GM21447 (cell line): ENCODE measurements around the gene PDILT.

Source experiments
- ATAC-seq: cut with Tn5 transposase; IDR thresholded peaks from one replicate; pipeline ENCODE4 v1.9.1; 2021; ENCODE audit not compliant: unreplicated experiment

The PDILT gene

DNA sequence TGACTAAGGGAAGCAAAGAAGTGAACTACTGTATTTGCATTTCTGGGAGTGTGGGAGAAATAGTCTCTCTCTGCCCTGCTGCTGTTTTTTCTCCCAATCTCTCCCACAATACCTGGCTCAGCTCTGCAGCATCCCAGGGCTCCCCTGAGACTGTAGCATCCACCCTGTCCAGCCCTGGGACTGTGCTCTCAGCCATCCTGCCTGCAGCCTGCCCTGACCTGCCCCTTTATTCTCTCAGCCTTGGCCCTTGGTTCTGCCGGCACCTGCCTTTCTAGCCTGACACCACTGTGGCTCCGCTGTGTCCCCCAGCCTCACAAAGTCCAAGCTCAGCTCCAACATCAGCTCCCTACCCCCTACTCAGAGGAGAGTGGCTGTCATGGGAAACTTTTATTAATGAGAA, 1.9 kb downstream of the PDILT start:
- no peak for ATAC-seq

DNA sequence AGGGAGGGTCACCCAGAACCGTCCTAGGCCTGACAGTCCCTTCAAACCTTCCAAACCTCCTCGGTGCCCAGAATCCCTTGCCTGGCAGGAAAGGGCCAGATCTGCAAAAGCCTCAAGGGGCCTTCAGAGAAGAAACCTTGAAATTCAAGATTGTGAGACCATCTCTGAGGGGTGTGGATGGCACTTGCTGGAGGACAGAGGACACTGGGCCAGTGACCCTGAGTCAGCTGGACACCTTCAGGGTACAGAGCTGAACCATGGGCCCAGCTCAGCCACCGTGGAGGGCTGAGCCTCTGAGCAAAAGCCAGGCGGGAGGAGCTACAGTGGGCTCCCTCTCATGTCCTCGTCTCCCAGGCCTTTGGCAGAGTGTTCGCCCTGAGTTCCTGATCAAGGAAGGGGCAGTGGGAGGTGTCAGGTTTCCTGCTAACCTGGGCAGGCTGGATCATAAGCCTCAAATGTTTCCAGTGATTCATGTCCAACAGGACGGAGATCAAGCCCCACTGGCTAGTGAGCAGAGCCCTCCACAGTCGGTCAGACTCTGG, 3.0 kb downstream of the PDILT start:
- no peak for ATAC-seq

- ATAC-seq: no peak
Measured at GRCh38 chr16:20401066-20401465, 3.5 kb downstream of the PDILT start.

DNA sequence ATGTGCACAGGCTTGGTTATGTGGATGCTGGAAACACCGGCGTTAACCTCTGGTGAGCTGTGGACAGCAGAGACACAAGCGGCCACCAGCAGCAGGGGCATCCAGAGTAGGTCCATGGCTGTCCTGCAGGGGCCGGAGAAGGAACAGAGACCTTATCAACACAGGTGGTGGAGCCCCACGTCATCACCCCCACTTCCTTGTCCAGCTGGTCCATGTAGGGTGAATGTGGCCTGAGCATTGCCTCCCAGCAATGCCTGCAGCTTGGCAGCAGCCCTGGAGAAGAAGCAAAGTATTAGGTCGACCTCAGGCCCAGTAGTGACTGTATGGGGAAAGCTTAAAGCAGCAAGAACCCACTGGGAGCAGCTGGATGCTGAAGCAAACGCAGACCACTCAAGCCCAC, 5.4 kb downstream of the PDILT start:
- no peak for ATAC-seq

- no peak for ATAC-seq
Measured at GRCh38 chr16:20398603-20399002, 5.9 kb downstream of the PDILT start.

DNA sequence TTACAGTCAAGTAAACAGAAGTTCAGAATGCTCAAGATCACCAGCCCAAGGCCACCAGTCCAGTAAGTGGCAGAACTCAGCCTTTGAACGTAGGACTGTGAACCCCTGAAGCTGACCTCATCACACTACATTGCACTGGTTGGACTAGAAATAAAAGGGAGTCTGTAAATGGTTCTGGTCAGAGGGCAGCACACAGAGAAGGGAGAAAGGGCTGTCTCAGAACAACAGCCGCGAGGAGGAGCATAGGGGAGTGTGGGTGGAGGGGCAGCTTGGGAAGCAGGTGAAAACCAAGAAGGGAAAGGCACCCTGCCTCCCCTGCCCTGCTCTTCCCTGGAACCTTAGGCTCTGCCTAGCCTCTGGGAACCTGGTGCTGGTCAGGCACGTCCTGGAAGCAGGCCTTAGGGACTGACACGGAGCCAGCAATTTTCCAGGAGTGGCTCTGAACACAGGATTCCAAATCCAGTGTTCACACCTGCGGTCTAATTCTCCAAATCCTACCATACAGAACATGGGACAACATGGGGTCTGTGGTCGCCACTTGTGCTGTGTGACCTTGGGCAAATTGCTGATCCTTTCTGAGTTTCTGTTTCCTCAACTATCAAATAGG, 7.0 kb downstream of the PDILT start:
- ATAC-seq: no peak

DNA sequence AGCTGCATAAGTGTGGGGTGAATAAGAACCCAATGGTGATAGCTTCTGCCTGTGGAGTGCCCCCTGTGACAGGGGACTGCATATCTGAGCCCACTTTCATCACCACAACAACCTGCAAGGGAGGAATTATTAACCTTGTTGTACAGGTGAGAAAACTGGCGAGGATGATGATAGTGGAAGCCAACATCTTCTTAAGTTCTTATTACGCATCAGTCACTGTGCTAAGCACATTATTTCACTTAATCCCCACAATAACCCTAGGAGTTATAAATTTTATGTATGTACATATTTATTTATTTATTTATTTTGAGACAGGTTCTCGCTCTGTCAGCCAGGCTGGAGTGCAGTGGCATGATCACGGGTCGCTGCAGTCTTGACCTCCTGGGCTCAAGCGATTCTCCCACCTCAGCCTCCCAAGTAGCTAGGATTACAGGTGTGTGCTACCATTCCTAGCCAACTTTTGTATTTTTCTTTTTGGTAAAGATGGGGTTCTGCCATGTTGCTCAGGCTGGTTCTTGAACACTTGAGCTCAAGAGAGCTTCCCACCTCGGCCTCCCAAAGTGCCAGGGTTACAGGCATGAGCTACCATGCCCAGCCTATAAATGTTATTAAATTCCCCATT, 7.6 kb downstream of the PDILT start:
- no peak for ATAC-seq

DNA sequence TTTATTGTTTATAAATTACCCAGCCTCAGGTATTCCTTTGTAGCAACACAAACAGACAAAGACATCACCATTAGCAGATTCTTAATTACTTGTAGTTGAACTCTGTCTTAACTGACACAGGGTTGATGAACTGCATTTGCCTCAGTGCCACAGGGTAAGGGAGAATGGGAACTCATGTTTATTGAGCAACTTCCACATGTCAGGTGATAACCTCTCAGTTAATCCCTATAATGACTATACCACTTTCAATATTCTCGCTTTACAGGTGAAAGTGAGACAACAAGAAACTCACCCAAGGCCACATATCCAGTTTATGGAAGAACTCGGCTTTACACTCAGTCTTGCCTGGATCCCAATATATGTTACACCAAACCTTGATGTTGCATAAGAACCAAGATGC, 8.6 kb downstream of the PDILT start:
- ATAC-seq: no peak

DNA sequence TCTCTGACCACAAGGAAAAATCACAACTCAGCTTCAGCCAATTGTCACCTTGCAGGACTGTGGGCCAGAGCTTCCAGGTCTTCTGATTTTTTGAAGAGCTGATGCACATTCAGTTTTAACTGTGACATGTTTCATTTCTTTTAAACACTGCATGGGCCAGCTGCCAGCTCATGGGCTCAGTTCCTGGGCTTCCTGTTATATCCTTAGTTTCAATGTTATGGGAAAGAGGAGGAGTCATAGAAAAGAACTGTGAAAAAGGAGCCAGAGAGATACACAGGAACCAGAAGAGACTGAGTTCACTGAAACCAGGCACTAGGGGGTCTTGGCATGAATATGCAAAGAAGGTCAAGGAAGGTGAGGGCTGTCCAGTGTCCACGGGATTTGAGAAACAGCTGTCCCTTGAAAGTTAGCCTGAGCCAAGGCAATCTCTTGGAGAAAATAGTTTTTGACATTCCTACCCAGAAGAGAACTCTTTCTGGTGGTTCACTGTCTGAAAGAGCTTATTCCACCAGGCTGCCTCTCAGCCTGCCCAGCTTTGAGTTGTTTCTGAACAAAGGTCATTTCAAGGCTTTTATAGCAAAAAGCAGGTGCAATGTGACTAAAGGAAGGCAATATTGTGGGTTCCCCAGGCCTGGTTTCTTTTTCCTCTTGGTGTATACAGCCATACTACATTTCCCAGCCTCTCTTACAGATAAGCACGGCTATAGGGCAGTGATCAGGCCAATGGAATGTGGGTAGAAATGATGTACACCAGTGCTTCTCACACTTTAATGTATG, 10.5 kb downstream of the PDILT start:
- ATAC-seq: no peak

GRCh38 chr16:20391045-20391444, 13.5 kb downstream of the PDILT start:
- no peak for ATAC-seq

GRCh38 chr16:20388854-20389253, 15.7 kb downstream of the PDILT start:
- no peak for ATAC-seq

DNA sequence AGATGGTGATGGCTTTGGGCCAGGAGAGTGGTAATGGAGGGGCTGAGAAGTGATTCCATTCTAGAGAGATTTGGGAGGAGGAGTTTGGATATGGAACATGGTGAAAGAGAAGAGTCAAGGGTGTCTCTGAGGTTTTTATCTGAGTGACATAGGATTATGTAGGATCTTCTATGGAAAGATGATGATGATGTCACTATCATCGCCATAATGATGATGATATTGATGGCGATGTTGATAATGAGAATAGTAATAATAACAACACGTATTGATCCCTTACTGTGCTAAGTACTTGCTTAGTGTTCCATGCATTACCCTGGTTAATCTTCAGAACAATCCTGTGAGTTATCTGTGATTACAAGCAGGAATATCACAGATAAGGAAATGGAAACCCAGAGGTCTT, 16.6 kb downstream of the PDILT start:
- ATAC-seq: no peak

- ATAC-seq: no peak
Measured at GRCh38 chr16:20385844-20386832, 18.4 kb downstream of the PDILT start.

DNA sequence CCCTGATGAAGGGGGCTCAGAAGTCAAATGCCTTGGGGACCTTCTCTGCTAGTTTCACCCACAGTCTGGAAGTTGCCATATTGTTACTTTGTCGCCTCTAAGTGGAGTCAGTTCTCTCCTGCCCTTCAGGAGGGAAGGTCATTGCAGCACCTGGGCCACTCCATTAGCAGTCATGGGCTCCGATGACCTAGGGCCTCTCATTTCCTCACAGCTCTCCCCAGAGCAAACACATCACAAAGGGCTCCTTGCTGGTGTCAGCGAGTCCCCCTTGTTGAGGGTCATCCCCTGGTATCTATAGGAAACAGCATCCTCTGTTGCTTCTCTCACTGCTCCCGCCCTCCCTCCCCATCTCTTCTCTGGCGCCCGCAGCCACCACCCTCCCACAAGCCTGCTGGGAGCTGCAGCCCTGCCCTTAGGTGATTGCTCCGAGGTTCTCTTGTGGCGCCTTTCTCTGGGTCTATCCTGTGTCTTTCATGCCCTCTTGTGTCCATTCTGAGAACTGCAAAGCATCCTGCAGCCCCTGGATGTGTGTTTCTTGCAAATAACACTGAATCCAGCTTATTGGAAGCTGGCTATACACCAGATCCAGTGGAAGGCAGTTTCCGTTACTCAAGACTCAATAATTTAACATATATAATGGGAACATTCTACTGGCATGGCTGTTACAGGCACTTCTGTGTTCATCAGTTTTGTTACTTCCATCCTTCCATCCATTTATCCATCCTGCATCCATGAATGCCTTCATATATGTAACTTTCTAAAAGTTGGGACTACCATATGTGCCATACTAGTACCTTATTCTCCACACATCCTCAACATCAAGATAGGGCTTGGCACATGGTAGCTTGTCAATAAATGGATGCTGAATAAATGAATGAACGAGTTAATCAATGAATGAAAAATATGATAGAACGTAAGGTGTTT, 21.2 kb downstream of the PDILT start:
- ATAC-seq: no peak

DNA sequence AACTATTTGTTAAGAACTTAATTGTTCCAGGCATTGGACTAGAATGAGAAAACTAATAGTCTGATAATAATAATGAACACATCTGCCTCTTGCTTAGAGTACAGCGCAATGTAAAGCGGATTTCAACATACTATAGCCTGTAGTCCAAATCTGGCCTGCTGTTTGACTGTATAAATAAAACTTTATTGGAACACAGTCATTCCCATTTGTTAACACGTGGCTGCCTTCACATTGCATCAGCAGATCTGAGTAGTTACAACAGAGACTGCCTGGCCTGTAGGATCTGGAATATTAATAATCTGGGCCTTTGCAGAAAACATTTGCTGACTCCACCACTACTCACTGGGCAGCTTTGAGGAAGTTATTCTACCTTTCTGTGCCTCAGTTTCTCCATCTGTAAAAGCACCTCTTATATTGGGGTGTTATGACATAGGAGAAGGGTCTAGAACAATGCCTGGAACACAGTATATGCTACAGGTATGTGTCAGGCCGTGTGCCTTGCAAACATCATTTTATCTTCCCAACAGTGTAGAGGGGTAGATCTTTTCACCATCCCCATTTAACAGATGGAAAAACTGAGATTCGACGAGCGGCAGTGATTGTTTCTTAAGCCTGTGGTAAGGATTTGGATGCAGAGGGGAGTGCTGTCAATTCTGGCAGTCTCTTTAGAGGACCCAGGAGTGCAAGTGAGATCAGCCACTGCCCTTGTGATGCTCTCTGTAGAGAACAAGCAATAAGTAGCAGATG, 22.2 kb downstream of the PDILT start:
- ATAC-seq: no peak

DNA sequence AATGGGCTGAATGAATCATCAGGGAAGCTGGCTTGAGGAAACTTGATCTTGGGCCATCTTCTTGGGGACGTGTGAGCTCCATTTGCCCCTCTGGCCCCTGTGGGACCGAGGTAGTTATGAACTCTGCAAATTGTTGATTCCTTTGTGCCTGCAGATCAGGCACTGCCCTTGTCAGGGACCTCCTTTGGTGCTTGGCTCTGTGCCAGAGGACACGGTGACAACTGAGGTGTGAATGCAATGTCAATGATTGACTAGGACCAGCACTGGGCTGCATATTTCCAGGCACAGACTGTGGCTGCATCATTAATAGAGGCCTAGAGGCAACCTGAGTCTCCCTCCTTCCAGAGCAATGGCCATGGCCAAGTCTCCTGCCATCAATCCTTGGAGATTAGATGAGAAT, 23.8 kb downstream of the PDILT start:
- no peak for ATAC-seq

DNA sequence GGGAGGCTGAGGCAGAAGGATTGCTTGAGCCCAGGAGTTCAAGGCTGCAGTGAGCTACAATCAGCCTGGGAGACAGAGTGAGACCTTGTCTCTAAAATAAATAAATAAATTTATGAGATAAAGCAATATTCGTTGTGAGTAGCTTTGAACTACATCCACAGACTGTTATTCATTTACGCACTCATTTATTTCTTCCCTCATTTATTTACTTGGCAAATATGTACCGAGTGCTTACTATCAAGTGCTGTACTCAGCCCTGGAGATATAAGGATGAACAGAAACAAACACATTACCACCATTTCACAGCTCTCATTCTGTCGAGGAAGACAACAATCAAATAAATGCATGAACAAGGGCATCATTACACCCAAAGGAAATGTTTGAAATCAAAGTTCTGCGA, 27.4 kb downstream of the PDILT start:
- ATAC-seq: no peak

DNA sequence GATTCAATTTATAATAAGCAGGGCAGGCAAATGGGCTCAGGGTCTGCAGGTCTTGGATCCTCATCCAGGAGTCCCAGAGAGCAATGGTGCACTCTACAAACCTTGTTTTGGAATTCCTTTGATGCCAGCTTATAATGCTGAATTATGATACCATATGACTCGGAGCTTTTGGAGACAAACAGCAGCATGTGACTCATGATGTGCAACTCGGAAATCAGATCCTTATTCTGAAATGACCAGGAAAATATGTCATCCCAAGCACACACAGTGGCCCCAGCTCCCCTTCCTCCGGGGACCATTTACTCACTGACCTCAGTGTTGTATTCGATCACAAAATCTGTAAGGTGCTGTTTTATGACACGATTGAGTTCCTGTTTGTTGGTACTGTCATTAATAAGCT, 31.8 kb downstream of the PDILT start:
- no peak for ATAC-seq

DNA sequence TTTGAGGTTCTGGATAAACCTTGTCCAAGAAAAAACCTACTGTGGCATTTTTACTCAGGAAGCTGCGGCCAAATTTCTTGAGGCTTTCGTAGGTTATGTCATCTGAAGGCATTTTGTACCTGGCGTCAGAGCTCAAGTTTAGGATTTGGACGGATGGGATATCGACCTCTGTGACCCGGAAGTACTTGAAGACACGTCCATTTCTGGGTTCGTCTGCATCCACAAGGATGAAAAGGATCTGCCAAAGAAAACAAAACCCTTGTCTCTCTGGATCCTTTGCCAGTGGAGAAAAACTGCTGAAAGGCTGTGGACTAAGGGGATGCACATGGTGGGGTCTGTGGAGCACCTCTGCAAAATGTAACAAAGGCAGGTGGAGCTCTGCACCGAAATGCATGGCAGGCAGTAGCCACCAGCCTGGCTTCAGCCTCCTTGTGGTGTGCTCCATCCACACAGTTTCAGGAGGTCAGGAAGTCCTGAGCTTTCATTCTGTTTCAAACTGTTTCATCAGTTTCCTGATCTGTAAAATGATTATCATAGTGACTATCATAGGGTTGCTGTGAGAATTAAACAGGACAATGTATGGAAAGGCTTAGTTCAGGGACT, 35.0 kb downstream of the PDILT start:
- ATAC-seq: no peak
